SK-N-MC (cell line): ENCODE results near the gene KLHL14.
A peak's percentile ranks its signal among the peaks of the same experiment; 100 is the strongest.
"Not testable (repeated sequence)": the region's sequence is repeated elsewhere in the genome, so short reads cannot be mapped to it uniquely, and the experiment has no call there.

Source experiments
- DNase-seq: peaks from one replicate; pipeline ENCODE4 v3.0.0-alpha.2; 2011; ENCODE audit warnings: low read depth, low spot score
- H3K27ac ChIP-seq: fragments of 200-600 bp; sonication (generic); 2 replicates; pipeline ENCODE4 v1.5.1; 2016; ENCODE audit warnings: mixed run types
- H3K36me3 ChIP-seq: fragments of 200-600 bp; sonication (generic); 2 replicates; pipeline ENCODE4 v1.6.1; 2017; ENCODE audit warnings: antibody characterized with exemption, low read length, mixed read lengths; ENCODE audit not compliant: insufficient read depth
- H3K4me3 ChIP-seq: fragments of 200-600 bp; sonication (generic); 2 replicates; pipeline ENCODE4 v1.5.1; 2016
- H3K9ac ChIP-seq: fragments of 200-600 bp; sonication (generic); 2 replicates; pipeline ENCODE4 v1.8.0; 2017; ENCODE audit warnings: mixed run types, mixed read lengths; ENCODE audit not compliant: insufficient read length
- H3K9me3 ChIP-seq: fragments of 200-600 bp; sonication (generic); 2 replicates; pipeline ENCODE4 v1.6.1; 2017; ENCODE audit warnings: low read depth, mild to moderate bottlenecking, antibody characterized with exemption, low read length, moderate library complexity, mixed read lengths
- EZH2 ChIP-seq: fragments of 200-600 bp; sonication (generic); IDR thresholded peaks from one replicate; pipeline ENCODE4 v1.6.1; 2017; ENCODE audit warnings: antibody characterized with exemption
- FOXP2 ChIP-seq: optimal IDR thresholded peaks from 2 replicates; pipeline ENCODE3; 2011; ENCODE audit warnings: mild to moderate bottlenecking, moderate library complexity; ENCODE audit not compliant: insufficient read depth; ENCODE audit errors: extremely low read length, control extremely low read depth
- POLR2AphosphoS5 ChIP-seq: IDR thresholded peaks from 2 replicates; pipeline ENCODE4 v1.6.1; 2012; ENCODE audit warnings: mild to moderate bottlenecking, low read depth, low read length, borderline replicate concordance

KLHL14 gene

DNA sequence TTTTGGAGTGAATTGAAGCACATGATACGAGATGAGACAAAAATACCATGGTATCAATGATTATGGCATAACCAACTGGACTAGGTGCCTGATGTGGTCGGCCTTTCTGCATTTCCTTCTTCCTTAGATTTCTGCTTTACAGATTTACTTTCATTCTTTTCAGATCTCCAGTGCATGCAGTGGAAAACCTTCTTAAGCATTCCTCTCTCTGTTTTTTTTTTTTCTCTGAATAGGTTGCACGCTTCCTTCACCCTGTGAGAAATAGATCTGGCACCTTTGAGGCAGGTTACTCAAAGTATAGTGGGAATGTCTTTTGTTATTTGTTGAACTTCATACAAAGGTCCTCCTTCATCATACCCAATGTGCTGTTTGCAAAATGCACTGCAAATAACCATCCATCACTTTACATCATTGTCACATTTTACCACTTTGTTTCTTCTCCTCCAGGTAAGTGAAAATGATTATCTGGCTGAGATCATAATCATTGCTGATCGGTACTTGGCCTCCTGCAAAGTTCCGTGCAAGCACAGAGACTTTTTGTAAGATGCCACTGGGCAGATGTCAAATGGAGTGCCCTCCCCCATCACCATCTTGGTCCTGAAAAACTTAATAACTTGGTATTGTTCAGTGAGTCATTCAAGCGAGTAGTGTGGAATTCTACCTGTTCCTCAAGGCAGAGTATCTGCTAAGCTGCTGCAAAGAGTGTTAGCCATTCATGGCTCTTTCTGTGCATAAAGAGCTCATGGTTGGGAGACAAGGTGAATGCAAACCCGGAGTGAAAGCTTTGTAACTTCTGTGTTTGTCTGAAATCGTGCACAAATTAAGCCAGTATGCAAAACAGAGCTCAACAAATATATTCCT, 30.0 kb upstream of the KLHL14 start:
- Histone ChIP-seq H3K27ac (no peak overlapping the region), H3K4me3 (no peak overlapping the region), H3K9ac (no peak overlapping the region), H3K9me3 (no peaks in the 10 kb centered on the region; the same call in 1 of the 2 replicates), H3K36me3 (no peaks in the 10 kb centered on the region)
- no peak for DNase-seq
- TF ChIP-seq POLR2AphosphoS5: no peak
- TF ChIP-seq EZH2: no peak
- TF ChIP-seq FOXP2: no peak

GRCh38 chr18:32801228-32801627, 28.4 kb upstream of the KLHL14 start:
- Histone ChIP-seq H3K36me3 (no peaks in the 10 kb centered on the region), H3K9me3 (no peaks in the 10 kb centered on the region; the same call in 1 of the 2 replicates), H3K9ac (no peak overlapping the region), H3K4me3 (no peak overlapping the region), H3K27ac (no peak overlapping the region)
- no peak for DNase-seq
- no peak for TF ChIP-seq EZH2
- no peak for TF ChIP-seq POLR2AphosphoS5
- TF ChIP-seq FOXP2: no peak

- DNase-seq: no peak
- TF ChIP-seq EZH2 (no peak), POLR2AphosphoS5 (no peak), FOXP2 (no peak)
Measured at GRCh38 chr18:32798209-32798960, 25.6 kb upstream of the KLHL14 start.

DNA sequence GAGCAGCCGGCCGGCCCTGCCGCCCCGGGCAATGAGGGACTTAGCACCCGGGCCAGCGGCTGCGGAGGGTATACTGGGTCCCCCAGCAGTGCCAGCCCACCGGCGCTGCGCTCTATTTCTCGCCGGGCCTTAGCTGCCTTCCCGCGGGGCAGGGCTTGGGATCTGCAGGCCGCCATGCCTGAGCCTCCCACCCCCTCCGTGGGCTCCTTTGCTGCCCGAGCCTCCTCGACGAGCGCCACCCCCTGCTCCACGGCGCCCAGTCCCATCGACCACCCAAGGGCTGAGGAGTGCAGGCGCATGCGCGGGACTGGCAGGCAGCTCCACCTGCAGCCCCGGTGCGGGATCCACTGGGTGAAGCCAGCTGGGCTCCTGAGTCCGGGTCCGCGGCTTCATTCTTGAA, 21.8 kb upstream of the KLHL14 start:
- H3K36me3 ChIP-seq, H3K4me3 ChIP-seq, DNase-seq, H3K9me3 ChIP-seq, H3K9ac ChIP-seq, H3K27ac ChIP-seq: not testable (repeated sequence)

More at GRCh38 chr18:32798209-32798960, 25.6 kb upstream of the KLHL14 start:
- Histone ChIP-seq H3K36me3 (no peaks in the 10 kb centered on the region), H3K4me3 (no peak overlapping the region), H3K27ac (no peak overlapping the region), H3K9me3 (no peaks in the 10 kb centered on the region; the same call in 1 of the 2 replicates), H3K9ac (no peak overlapping the region)

DNA sequence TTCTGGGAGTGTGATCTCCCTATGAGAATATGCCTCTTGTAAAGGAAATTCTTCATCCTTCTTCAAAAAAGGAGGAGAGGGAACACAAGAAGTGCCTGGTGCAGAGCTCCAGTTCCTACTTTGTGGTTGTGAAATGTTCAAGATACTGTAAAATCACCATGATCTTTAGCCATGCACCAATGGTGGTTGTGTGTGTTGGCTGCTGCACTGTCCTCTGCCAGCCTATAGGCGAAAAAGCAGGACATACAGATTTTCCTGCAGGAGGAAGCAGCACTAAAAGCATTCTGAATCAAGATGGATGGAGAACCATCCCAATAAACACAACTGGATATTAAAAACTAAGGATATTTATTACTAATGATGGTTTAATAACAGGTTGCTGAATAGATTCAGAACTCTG, 6.2 kb upstream of the KLHL14 start:
- H3K9ac ChIP-seq: no peak overlapping the region
- no peak for DNase-seq
- H3K36me3 ChIP-seq: no peaks in the 10 kb centered on the region
- no peak overlapping the region for H3K27ac ChIP-seq
- H3K9me3 ChIP-seq: no peaks in the 10 kb centered on the region
- H3K4me3 ChIP-seq: no peak overlapping the region
- no peak for TF ChIP-seq POLR2AphosphoS5
- no peak for TF ChIP-seq FOXP2
- TF ChIP-seq EZH2: no peak

DNA sequence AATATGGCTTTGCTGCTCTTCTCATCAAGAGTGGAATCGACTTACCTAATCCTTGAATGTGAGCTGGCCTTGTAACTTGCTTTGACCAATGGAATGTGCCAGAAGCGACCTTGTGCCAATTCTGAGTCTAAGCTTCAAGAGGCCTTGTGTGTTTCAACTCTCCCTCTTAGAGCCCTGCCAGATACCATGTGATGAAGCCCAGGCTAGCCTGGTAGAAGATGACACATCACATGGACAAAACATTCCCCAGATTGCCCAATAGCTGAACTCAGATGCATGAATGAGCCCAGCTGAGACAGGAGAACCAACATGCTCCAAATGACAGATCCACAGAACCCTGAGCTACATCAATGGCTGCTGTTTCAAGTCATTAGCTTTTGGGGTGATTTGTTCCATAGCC, 4.2 kb upstream of the KLHL14 start:
- no peaks in the 10 kb centered on the region for H3K36me3 ChIP-seq
- no peak overlapping the region for H3K4me3 ChIP-seq
- no peak for DNase-seq
- H3K27ac ChIP-seq: no peak overlapping the region
- H3K9me3 ChIP-seq: no peaks in the 10 kb centered on the region
- TF ChIP-seq POLR2AphosphoS5 (no peak), EZH2 (no peak), FOXP2 (no peak)
- no peak overlapping the region for H3K9ac ChIP-seq

DNA sequence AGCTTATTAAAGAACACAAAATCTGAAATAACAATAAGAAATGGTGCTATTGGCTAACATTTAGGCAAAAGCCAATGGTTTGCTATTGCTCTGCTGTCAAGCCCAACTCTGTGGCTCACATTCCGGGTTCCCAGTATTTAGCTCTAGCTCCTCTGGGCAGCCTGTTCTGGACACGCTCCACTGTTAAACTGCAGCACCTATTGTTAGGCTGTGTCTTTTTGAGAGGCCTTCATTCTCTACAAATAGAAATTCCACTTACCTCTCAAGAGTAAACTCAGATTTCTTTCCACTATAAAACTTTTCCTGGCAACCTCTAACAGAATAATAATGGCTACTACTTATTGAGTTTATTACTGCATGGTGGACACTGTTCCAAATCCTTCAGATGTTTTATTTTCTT, 3.7 kb upstream of the KLHL14 start:
- no peak for DNase-seq
- Histone ChIP-seq H3K4me3 (no peak overlapping the region), H3K27ac (no peak overlapping the region), H3K36me3 (no peaks in the 10 kb centered on the region), H3K9me3 (no peaks in the 10 kb centered on the region), H3K9ac (no peak overlapping the region)
- TF ChIP-seq FOXP2 (no peak), EZH2 (no peak), POLR2AphosphoS5 (no peak)

DNA sequence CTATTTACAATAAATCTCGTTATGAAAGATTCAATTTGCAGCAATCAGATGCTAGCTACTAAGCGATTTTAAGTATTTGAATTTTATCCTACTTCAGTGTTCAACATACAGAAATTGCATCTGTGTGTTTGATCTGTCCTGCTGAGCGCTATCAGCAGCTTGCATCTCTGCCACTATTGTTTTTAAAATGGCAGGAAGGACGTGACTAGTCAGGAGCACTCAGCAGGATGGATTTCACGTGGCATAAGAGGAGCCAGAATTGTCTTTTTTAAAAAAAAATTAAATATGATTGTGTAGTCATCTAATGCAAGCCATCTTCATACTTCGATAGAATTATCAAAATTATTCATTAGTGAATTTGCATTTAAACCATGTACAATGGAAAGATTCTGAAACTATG, 2.8 kb upstream of the KLHL14 start:
- Histone ChIP-seq H3K4me3 (no peak overlapping the region), H3K9ac (no peak overlapping the region), H3K9me3 (no peaks in the 10 kb centered on the region), H3K36me3 (no peaks in the 10 kb centered on the region), H3K27ac (no peak overlapping the region)
- TF ChIP-seq FOXP2: no peak
- TF ChIP-seq EZH2: no peak
- no peak for TF ChIP-seq POLR2AphosphoS5
- DNase-seq: no peak

DNA sequence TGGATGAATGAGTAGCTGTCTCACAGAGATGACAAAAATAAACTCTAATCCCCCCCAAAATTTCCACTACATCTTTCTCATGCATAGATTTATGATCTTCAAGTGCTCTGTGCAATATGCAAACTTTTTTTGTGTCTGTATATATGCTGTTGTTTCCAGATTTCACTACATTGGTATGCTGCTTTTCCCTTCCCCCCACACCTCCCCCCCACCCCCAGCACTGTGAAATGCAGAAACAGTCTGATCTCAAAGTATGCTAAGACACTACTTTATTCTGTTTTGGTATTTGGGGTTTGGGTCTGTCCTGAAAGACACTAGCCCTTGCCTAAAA, 524 bp upstream of the KLHL14 start:
- Histone ChIP-seq H3K9ac (no peak overlapping the region), H3K27ac (no peak overlapping the region), H3K4me3 (peak overlapping the region; percentile 94), H3K9me3 (no peaks in the 10 kb centered on the region), H3K36me3 (no peaks in the 10 kb centered on the region)
- TF ChIP-seq EZH2 (no peak), FOXP2 (no peak), POLR2AphosphoS5 (no peak)
- no peak for DNase-seq
